Germinal center (tissue), 1 donor: ENCODE results near the gene P3H1.
"Not testable (repeated sequence)": the region's sequence is repeated elsewhere in the genome, so short reads cannot be mapped to it uniquely, and the experiment has no call there.

Source experiments
- DNase-seq: peaks from one replicate; pipeline ENCODE4 v3.0.0; 2012; ENCODE audit warnings: mixed read lengths, low spot score

The P3H1 gene

DNA sequence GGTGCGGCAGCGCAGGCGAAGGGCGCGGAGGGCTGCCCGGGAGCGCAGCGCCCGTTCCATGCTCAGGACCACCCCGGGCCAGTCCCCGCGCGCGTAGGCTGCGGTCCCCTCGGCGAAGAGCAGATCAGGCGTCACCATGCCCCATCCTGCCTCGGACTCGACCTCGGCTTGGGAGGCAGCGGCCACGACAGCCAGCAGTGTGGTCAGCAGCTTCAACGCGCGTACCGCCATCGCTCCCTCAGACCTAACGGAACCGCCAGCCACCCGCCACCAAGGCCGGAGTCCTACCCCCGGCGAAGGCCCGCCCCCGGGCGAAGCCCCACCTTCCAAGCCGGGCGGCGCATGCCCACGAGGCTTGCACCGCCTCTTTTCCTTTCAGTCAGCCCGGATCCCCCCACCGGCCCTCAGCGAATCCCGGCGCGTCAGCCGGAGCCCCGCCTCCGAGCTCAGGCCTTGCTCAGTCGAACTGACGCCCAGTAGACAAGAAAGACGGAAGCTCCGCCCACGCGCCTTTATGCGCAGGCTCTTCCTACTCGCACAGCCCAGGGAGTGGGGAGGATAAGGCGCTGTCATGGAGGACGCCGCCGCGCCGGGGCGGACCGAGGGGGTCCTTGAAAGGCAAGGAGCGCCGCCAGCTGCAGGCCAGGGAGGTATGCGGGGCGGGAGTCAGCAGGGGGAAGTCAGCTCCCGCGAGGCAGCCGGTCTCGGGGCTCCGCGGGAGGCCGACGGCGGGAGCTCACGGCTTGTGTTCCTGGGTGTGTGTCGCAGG lies at the start of gene P3H1, which contains the start of gene C1orf50:
Gene P3H1, minus strand, starts transcription at position 288 of the 769 bp plus-strand sequence. Its CDS starts 57 bp downstream, at position 231.
Gene C1orf50, plus strand, starts transcription at position 509 of the 769 bp plus-strand sequence. Its CDS starts 63 bp downstream, at position 572.
- peak; percentile 96 for DNase-seq

GRCh38 chr1:42815941-42816584 lies 49.2 kb upstream of the P3H1 start:
- no peak for DNase-seq

GRCh38 chr1:42814815-42815214 lies 48.0 kb upstream of the P3H1 start:
- not testable (repeated sequence) for DNase-seq

DNA sequence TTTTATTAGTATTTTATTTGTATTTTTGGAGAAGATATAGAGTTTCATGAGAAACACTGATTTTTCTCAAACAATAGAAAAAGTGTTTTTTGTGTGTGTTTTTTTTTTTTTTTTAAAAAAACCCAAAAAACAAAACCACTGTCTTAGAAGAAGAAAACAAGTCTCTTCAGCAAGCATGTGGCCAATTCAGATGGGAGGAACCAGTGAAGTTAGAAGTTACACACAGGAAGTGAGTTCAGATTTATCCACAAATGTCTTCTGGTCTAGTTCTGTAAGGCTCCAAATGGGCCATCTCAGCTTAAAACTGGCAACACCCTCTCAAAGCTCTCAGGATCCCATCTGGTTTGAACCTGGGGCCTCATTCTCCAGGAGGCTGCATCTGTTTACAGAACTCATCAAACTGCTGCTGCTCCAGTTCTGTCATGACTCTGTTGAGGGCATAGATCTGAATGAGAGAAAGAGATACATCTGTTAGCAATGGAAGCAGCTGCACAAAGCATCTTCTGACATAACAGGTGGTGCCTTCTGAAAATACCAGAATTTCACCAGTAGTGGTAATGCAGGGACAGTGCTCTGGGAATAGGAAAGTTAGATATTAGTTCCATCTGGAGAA lies 40.3 kb upstream of the P3H1 start:
- DNase-seq, result no peak

DNA sequence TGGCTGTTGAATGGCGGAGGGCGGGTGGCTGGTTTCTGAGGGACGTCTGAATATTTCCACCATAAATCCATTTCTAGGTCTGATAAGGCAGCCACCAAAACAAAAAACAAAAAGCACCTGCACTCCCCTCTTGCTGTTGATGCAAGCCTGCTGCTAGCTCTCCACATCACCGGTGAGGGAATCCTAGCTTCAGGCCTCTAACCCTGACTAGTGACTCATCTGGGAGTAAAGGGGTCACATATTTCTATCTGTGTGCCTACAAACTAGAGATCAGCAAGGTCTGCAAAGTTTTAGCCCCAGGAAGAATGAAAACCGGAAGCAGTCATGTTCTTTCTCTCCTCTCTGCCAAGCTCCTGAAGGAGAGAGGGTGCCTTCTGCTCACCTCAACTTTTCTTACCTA lies 39.8 kb upstream of the P3H1 start:
- DNase-seq, result no peak

DNA sequence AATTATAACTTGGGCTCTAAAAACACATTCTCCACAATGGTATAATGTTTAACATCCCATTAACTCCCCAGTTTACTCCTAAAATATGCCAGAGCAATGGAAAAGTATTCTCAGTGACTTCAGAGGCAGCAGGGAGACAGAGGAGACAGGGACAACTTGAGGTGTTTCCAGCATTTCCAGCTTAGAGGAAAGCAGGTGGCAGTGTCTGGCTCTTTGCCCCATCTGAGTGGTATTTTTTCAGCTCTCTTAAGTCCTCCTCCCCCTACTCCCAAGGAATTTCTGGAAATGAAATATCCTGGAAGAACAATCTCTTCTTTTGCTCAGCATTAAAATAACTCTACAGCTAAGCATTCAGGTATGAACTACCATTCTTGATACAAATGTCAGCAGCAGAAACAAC lies 39.3 kb upstream of the P3H1 start:
- DNase-seq, result no peak

DNA sequence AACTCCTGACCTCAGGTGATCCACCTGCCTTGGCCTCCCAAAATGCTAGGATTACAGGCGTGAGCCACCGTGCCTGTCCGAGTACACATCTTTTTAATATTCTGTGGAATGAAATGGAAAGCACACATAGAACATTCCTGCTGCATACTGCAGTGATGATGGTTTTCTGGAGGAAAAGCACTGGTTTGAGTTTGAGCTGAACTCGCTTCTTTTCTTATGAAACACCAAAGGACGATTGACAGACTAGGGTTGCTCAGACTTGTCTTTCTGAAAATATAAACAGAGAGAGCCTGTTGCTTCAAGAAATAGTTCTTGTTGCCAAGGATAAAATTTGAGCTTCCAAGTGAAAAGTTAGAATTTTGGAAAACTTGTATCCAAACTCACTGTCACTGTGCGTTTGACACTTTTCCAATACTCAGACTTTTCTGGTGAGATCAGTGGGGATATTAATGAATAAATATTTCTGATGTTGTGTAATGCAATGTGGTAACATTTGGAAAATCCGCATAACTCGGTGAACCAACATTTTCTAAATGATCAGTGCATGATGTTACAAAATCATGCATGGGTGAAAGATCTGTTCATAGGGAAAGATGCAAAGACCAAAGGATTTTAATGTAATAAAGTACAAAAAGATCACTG lies 35.1 kb upstream of the P3H1 start:
- no peak for DNase-seq

GRCh38 chr1:42797979-42798378 lies 31.2 kb upstream of the P3H1 start:
- no peak for DNase-seq

DNA sequence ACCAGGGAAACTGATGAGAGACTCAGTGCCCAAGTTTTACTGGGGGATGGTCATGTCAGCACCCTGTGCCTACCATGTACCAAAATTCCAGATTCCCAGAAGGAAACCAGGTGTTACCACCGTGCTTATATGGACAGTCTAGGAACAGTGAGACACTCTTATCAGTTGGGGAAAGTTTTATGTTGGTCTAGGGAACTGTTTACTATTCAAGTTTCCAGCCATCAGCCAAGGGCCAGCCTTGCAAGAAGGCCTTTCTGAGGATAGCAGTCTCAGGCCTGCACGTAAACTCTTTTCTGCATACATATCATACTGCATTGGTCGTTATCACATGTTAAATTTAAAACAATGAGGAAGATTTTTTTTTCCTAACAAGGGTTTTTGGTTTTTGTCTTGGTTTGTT lies 30.6 kb upstream of the P3H1 start:
- DNase-seq, result no peak

- DNase-seq, result no peak
Observed at GRCh38 chr1:42793824-42794223, 27.0 kb upstream of the P3H1 start.

DNA sequence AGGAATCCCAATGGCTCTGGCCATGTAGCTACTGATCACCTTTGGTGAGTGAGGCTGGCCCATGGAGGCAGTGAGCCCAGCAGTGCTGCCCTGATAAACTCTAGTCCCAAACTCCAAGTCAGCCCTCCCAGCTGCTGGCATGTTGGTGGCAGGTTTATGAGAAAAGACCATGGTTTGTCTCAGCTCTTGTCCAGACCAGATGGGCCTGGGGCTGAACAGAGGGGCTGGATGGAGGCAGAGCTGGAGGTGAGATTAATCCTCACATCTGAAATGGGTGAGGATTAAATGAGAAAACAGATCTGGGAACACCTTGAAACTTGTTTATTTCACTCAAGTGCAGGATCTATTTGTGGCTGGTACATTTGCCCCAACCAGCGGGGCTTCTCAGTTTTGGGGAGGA lies 21.2 kb upstream of the P3H1 start:
- DNase-seq, result no peak

DNA sequence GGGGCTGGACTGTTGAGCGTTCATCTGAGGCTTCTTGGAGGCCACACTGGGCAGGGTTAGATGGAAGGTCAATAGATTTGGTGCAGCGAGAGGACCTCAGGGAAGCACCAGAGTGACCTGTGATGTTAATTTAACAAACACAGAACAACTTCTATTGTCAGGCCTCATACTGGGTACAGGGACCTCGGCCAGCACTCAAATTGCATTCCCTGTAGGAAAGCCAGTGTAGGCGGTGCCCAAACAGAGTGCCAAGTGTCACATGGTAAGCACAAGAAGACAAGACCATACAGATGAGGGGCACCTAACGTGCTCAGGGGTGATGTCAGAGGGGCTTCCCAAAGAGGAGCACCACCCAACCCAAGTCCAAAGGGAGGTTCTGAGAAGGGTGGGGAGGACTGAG lies 19.3 kb upstream of the P3H1 start:
- no peak for DNase-seq

- peak; percentile 13 for DNase-seq
Observed at GRCh38 chr1:42784946-42785693, 18.3 kb upstream of the P3H1 start, which contains the start of gene TMEM269. TMEM269 (plus strand) TSS chr1:42784991; CDS start chr1:42789894, 4,903 bp downstream.

DNA sequence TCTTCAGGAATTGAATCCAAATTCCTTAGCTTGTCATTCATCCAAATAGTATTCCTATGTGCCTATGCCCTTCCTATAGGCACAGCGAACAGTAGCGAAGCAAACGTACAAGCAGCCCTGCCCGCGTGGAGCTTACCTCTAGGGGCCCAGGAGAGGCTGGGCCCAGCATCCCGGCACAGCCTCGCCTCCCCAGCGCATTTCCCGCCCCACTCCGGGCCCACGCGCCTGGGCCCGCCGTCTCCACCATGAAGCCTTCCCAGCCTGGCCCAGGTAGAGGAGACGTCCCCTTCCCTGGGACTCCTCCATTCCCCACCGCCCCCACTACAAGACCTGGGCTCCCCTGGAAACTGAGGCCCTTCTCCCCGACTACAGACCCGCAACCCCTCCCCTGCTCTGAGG lies 17.7 kb upstream of the P3H1 start:
- DNase-seq, result no peak

DNA sequence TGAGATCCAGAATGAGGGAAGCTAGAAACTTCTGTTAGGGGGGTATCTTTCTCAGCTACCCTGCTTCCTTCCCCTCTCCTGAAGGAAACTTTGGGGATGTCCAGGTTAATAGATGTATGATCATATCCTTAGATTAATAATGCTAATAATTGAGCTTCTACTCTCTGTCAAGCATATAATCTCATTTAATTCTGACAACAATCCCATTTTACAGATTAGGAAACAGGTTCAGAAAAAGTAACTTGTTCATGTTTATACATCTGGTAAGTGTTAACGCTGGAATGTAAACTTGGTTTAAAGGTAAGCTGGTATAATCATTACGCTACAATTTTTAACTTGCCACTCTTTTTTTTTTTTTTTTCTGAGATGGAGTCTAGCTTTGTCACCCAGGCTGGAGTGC lies 16.3 kb upstream of the P3H1 start:
- no peak for DNase-seq

DNA sequence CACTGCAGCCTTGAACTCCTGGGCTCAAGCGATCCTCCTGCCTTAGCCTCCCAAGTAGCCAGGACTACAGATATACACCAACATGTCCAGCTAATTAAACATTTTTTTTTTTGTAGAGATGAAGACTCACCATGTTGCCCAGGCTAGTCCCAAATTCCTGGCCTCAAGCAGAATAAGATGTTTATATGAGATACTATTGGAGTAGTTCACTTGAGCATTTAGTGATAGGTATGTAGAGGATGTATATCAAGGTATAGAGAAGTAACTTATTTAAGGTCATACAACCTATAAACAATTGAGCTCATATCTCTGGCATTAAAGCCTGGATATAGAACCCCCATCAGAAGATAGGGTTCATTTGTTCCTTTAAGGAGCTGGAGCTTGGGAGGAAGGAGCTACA lies 13.3 kb upstream of the P3H1 start:
- no peak for DNase-seq

DNA sequence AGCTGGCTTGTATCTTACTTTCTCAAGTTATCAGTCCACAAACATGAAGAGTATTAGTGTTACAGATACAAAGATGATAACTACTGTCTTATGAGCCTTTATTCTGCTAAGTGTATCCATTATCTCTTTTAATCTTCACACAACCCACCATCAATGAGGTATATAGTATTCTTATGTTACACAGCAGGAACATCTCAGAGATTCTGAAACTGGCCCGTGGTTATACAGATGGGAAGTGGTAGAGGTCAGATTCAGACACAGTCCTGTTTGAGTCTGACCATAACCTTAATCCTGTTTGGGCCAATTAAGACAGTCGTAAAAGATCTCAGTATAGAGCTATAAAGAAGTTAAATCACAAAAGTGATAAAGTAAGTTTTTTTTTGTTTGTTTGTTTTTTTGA lies 12.9 kb upstream of the P3H1 start:
- no peak for DNase-seq

DNA sequence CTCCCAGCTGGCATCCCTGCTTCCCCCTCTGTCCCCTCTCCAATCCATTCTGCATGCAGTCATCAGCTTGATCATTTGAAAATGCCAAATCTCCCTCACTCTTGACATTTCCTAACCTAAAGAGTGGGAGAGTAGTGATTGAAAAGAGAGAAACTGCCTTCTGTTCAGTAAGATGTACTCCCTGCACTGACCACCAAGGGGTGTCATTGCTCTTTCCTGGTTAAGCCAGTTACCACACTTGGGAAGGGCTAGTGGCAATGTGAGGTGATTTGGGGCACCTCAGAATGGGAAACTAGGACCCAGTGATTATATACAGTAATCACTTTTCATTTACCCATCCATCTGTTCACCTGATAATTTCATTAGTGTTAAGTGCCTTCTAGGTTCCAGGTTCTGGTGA lies 11.0 kb upstream of the P3H1 start:
- DNase-seq, result peak; percentile 43

DNA sequence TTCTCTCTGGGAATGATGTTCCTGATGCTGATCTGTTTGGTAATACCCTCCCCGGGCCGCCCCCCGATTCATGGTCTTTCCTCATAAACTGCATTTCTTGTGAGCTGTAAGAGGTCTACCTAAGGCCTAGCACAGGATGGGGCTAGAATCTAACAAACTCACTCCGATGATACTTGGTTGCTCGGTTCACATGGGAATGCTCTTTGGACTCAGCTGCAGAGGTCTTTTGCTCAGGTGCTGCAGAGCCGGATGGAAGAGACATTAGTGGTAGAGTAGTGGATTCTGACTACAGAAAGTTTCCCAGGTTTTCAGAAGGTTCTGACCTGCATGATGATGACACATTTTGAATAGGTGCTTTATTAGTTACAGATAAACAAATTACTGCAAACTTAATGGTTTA lies 9.7 kb upstream of the P3H1 start:
- no peak for DNase-seq

DNA sequence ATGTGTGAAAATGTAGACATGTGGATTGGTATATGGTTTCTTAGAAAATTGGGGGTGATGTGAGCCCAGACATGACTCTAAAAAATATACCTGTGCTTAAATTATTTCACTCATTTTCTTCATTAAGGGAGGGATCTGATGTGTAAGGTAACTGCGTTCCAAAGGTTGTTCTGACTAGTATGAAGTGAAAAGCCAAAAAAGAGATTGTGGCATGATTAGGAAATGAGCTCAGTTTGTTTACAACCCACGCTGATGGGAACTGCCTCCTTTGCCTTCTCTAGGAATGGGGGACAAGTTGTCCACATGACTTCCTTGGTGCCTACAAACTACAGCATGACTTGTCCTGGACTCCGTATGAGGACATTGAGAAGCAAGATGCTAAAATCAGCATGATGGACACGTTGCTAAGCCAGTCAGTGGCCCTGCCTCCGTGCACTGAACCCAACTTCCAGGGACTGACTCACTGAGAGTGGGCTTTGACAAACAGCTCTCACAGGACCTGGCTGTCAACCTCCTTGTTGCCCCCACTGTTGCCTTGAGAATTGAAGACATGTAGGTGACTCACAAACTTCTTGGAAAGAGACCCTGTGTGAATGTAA lies 8.2 kb upstream of the P3H1 start:
- DNase-seq, result no peak

DNA sequence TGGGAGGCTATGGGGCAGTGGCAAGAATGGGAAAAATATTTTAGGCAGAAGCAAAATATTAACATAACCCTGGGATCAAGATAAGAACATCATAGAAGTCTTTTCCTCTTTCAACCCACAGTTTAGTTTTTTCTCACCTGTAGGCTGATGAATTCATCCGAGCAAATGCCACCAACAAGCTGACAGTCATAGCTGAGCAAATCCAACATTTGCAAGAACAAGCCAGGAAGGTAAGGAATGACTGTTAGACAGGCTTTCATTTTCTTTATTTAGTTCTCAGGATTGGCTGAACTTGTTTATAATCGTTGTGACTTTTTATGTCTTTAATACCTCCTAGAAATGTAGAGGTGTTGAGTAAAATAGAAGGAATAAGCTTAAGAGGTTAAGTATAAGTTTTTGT lies 6.6 kb upstream of the P3H1 start:
- no peak for DNase-seq
